Tibial artery (tissue), 4 donors: Measurements from ENCODE around the gene RALGPS2.

Experiments used
- DNase-seq, 2 donors: peaks; one replicate each; pipeline ENCODE4 v3.0.0-alpha.2; 2019
- H3K27ac ChIP-seq, 2 donors: fragments of 200-600 bp; sonication (generic) in 1 of 2; 1 replicate in 1 of 2; 2 replicates in 1 of 2; pipeline ENCODE4 v1.5.1; 2018 to 2019; ENCODE audit warnings: mild to moderate bottlenecking in 1 of 2
- H3K27me3 ChIP-seq, 2 donors: fragments of 200-600 bp; sonication (generic) in 1 of 2; one replicate each; pipeline versions ENCODE4 v1.5.1 to v1.6.0; 2016 to 2019
- H3K36me3 ChIP-seq, 3 donors: fragments of 200-600 bp; sonication (generic) in 2 of 3; one replicate each; pipeline ENCODE4 v1.5.1; 2016 to 2019; ENCODE audit warnings: mild to moderate bottlenecking in 2 of 3
- H3K4me1 ChIP-seq, 4 donors: fragments of 200-600 bp; sonication (generic) in 2 of 4; 1 replicate in 3 of 4; 2 replicates in 1 of 4; pipeline ENCODE4 v1.5.1; 2016 to 2019
- H3K4me3 ChIP-seq, 2 donors: fragments of 200-600 bp; sonication (generic) in 1 of 2; 1 replicate in 1 of 2; 2 replicates in 1 of 2; pipeline ENCODE4 v1.5.1; 2018 to 2019; ENCODE audit warnings: mild to moderate bottlenecking in 2 of 2
- H3K9me3 ChIP-seq, 3 donors: fragments of 200-600 bp; sonication (generic) in 1 of 3; one replicate each; pipeline ENCODE4 v1.5.1; 2016 to 2019
- CTCF ChIP-seq, 2 experiments: fragments of 200-600 bp in 1 of 2; fragments of 450-650 bp in 1 of 2; IDR thresholded peaks; one replicate each; pipeline ENCODE4 v1.5.1; 2017 to 2019; ENCODE audit warnings: antibody characterized with exemption in 2 of 2, mild to moderate bottlenecking in 1 of 2, moderate library complexity in 1 of 2
- intact Hi-C: fragments of 100-400 bp; cut with DNase I; formaldehyde crosslinking; loops from one replicate; pipeline ENCODE4 v1.15.0; 2023; ENCODE audit warnings: low total_unique reads

RALGPS2 gene

GRCh38 chr1:178724376-178724727 is 692 bp upstream of the RALGPS2 start:
- DNase-seq: no peak
- intact Hi-C loops: no loop called here
- no peaks in the 10 kb centered on the region for H3K36me3 ChIP-seq
- H3K27ac ChIP-seq: no peak overlapping the region
- no peak for TF ChIP-seq CTCF (IDR thresholded peaks at IDR 0.05)
- H3K9me3 ChIP-seq: no peaks in the 10 kb centered on the region
- peaks cover 0 to 14% (median 8%) of the 10 kb centered on the region in 4 donors for H3K4me1 ChIP-seq
- H3K27me3 ChIP-seq: no peaks in the 10 kb centered on the region
- H3K4me3 ChIP-seq: peak overlapping the region; percentile 63 to 71

- H3K27ac ChIP-seq: peak overlapping the region; percentile 14 to 39
- intact Hi-C loops: no loop called here
- TF ChIP-seq CTCF (IDR thresholded peaks at IDR 0.05): no peak
- no peaks in the 10 kb centered on the region for H3K36me3 ChIP-seq
- H3K4me1 ChIP-seq: peaks cover 0 to 14% (median 8%) of the 10 kb centered on the region in 4 donors
- no peaks in the 10 kb centered on the region for H3K9me3 ChIP-seq
- H3K4me3 ChIP-seq: peak overlapping the region; percentile 63 to 71
- no peaks in the 10 kb centered on the region for H3K27me3 ChIP-seq
- DNase-seq: peak; percentile 21 to 66
These were observed 532 bp downstream of the RALGPS2 start for GRCh38 chr1:178725466-178726086.

- intact Hi-C loops: no loop called here
- Histone ChIP-seq H3K4me1 (peaks cover 0 to 14% (median 8%) of the 10 kb centered on the region in 4 donors), H3K27me3 (no peaks in the 10 kb centered on the region), H3K27ac (peak overlapping the region in 1 of 2 donors; percentile 39), H3K36me3 (no peaks in the 10 kb centered on the region), H3K4me3 (peak overlapping the region; percentile 63 to 71), H3K9me3 (peaks cover 0 to 3% (median 0%) of the 10 kb centered on the region in 3 donors)
- DNase-seq: peak in 1 of 2 donors; percentile 53
- TF ChIP-seq CTCF (IDR thresholded peaks at IDR 0.05): no peak
These were observed 1.1 kb downstream of the RALGPS2 start for GRCh38 chr1:178726087-178726517.

- Histone ChIP-seq H3K4me3 (peak overlapping the region; percentile 63 to 71), H3K27me3 (no peaks in the 10 kb centered on the region), H3K36me3 (no peaks in the 10 kb centered on the region), H3K4me1 (peaks cover 0 to 14% (median 8%) of the 10 kb centered on the region in 4 donors), H3K27ac (no peak overlapping the region), H3K9me3 (peaks cover 0 to 3% (median 0%) of the 10 kb centered on the region in 3 donors)
- no peak for DNase-seq
- no peak for TF ChIP-seq CTCF (IDR thresholded peaks at IDR 0.05)
- intact Hi-C loops: no loop called here
These were observed 1.5 kb downstream of the RALGPS2 start for GRCh38 chr1:178726545-178726944.

GRCh38 chr1:178727014-178727895 is 2.2 kb downstream of the RALGPS2 start:
- Histone ChIP-seq H3K27me3 (no peaks in the 10 kb centered on the region), H3K36me3 (no peaks in the 10 kb centered on the region), H3K27ac (no peak overlapping the region), H3K9me3 (peaks cover 0 to 3% (median 0%) of the 10 kb centered on the region in 3 donors), H3K4me1 (peaks cover 0 to 14% (median 8%) of the 10 kb centered on the region in 4 donors), H3K4me3 (no peak overlapping the region)
- no peak for DNase-seq
- intact Hi-C loops: no loop called here
- TF ChIP-seq CTCF (IDR thresholded peaks at IDR 0.05): no peak
